Right lobe of liver (tissue), 6 donors: ENCODE data around the gene RBM6. TPM values are rescaled to one million over a fixed set of nuclear protein-coding genes. Genes with fewer than 3 reads are reported as not detected.

ENCODE experiments used
- ATAC-seq, 4 donors: fragments of 200-7000 bp; cut with Tn5 transposase; one replicate each; pipeline ENCODE4 v1.9.1; 2020; ENCODE audit warnings: mild to moderate bottlenecking in 4 of 4, moderate library complexity in 4 of 4
- DNase-seq, 3 donors: peaks; one replicate each; pipeline ENCODE4 v3.0.0-alpha.2; 2020
- H3K27ac ChIP-seq, 3 donors: fragments of 200-600 bp; one replicate each; pipeline ENCODE4 v1.8.0; 2022
- H3K27me3 ChIP-seq, 2 donors: fragments of 200-600 bp; one replicate each; pipeline ENCODE4 v1.8.0; 2022
- H3K36me3 ChIP-seq, 4 donors: fragments of 200-600 bp; sonication (generic) in 1 of 4; one replicate each; pipeline versions ENCODE4 v1.5.1 to v1.8.0; 2017 to 2022; ENCODE audit warnings: control low read depth in 1 of 4
- H3K4me1 ChIP-seq, 4 donors: fragments of 200-600 bp; sonication (generic) in 1 of 4; one replicate each; pipeline versions ENCODE4 v1.5.1 to v1.8.0; 2017 to 2022; ENCODE audit warnings: control low read depth in 1 of 4
- H3K4me3 ChIP-seq, 3 donors: fragments of 200-600 bp; one replicate each; pipeline ENCODE4 v1.8.0; 2022
- H3K9me3 ChIP-seq, 4 donors: fragments of 200-600 bp; sonication (generic) in 1 of 4; one replicate each; pipeline versions ENCODE4 v1.5.1 to v1.8.0; 2017 to 2022; ENCODE audit warnings: control low read depth in 1 of 4
- POLR2A ChIP-seq: fragments of 450-650 bp; IDR thresholded peaks from one replicate; pipeline ENCODE4 v1.6.1; 2017; ENCODE audit warnings: antibody characterized with exemption, mild to moderate bottlenecking
- WGBS: methylation state at CpG from one replicate; pipeline ENCODE4 v1.1.6; 2018; ENCODE audit warnings: low coverage, low lambda C conversion rate; ENCODE audit not compliant: insufficient coverage; ENCODE audit errors: missing lambda C conversion rate; 5-methylcytosine and 5-hydroxymethylcytosine counted together
- intact Hi-C, 2 donors: fragments of 100-400 bp; cut with DNase I; formaldehyde crosslinking; loops; one replicate each; pipeline versions ENCODE4 v1.11.2 to v1.14.1; 2022
- total RNA-seq, 6 experiments: library from RNA; depleted of rRNA in 2 of 6; stranded (reverse); fragments of >200 nt in 2 of 6; fragmentation: NEBNext Ultra II Directional in 3 of 6; extraction: Animal tissue kit (Norgen Biotek cat#: 25700) in 3 of 6; gene quantifications; one replicate each; pipeline versions ENCODE4 v1.1.0 to v1.2.4, GENCODE V29; 2016 to 2023
- TF ChIP-seq, protein P1 (sequence below), 4 donors: fragments of 200-600 bp in 3 of 4; fragments of 450-650 bp in 1 of 4; IDR thresholded peaks; one replicate each; pipeline versions ENCODE4 v1.5.1 to v1.8.0; 2016 to 2022; ENCODE audit warnings: antibody characterized with exemption in 4 of 4, mild to moderate bottlenecking in 2 of 4
- donor health status: DM: no; HTN: yes; CAD: no.
- donor health status: DM: no; HTN: no; CAD: no.
- donor health status: DM: no; HTN: no; CAD: no.
- donor health status: DM: no; HTN: yes; CAD: no.
- donor health status: DM: no; HTN: yes; CAD: no.

The RBM6 gene
- total RNA-seq, 6 experiments from 2014 or later: 25.9 to 46.4 (median 32.9) TPM

DNA sequence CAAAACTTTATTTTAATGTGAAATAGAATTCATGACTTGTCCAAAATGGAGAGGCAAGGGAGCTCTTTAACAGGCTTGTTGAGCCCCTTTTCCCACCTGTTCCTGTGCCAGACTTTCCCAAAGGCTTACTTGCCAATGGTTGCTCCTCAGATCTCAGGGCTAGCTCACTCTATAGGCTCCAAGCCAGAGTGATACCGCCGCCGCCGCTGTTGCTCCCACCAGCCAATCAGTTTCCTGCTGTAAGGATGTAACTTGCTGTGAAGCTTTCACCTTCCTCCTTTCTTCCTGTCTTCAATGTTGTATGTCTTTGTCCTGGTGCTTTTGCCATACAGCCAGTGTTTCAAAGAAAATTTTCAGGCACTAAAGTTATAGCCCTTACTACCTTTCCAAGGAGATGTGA is 107.5 kb downstream of the RBM6 start:
- Histone ChIP-seq H3K27me3 (no peaks in the 10 kb centered on the region), H3K4me1 (no peaks in the 10 kb centered on the region), H3K4me3 (no peak overlapping the region), H3K9me3 (no peaks in the 10 kb centered on the region), H3K27ac (no peak overlapping the region), H3K36me3 (peaks cover 0 to 22% (median 5%) of the 10 kb centered on the region in 4 donors)
- ATAC-seq: no peak
- no peak for DNase-seq
- intact Hi-C loops: no loop called here
- no peak for TF ChIP-seq POLR2A
- TF ChIP-seq, protein P1, sequence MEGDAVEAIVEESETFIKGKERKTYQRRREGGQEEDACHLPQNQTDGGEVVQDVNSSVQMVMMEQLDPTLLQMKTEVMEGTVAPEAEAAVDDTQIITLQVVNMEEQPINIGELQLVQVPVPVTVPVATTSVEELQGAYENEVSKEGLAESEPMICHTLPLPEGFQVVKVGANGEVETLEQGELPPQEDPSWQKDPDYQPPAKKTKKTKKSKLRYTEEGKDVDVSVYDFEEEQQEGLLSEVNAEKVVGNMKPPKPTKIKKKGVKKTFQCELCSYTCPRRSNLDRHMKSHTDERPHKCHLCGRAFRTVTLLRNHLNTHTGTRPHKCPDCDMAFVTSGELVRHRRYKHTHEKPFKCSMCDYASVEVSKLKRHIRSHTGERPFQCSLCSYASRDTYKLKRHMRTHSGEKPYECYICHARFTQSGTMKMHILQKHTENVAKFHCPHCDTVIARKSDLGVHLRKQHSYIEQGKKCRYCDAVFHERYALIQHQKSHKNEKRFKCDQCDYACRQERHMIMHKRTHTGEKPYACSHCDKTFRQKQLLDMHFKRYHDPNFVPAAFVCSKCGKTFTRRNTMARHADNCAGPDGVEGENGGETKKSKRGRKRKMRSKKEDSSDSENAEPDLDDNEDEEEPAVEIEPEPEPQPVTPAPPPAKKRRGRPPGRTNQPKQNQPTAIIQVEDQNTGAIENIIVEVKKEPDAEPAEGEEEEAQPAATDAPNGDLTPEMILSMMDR (IDR thresholded peaks at IDR 0.05): no peak
- WGBS: 96% methylated on average over 4 of the region's 4 CpGs

DNA sequence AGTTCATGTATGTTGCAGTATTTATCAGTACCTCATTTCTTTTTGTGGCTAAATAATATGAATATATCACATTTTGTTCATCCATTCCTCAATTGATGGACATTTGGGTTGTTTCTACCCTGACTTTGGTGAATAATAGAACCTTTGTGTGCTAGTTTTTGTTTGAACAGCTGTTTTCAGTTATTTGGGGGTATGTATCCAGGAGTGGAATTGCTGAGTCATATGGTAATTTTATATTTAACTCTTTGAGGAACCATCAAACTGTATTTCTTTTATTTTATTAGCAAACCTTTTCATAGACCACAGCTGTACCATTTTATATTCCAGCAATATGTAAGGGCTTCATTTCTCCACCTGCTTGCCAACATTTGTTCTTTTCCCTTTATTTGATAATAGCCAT is 110.4 kb downstream of the RBM6 start:
- H3K36me3 ChIP-seq: peaks cover 0 to 35% (median 10%) of the 10 kb centered on the region in 4 donors
- no peak overlapping the region for H3K4me3 ChIP-seq
- DNase-seq (no peak), ATAC-seq (no peak)
- H3K27me3 ChIP-seq: no peaks in the 10 kb centered on the region
- TF ChIP-seq, protein P1 (IDR thresholded peaks at IDR 0.05): no peak
- TF ChIP-seq POLR2A: no peak
- H3K4me1 ChIP-seq: no peaks in the 10 kb centered on the region
- intact Hi-C loops: no loop called here
- no peaks in the 10 kb centered on the region for H3K9me3 ChIP-seq
- no peak overlapping the region for H3K27ac ChIP-seq

DNA sequence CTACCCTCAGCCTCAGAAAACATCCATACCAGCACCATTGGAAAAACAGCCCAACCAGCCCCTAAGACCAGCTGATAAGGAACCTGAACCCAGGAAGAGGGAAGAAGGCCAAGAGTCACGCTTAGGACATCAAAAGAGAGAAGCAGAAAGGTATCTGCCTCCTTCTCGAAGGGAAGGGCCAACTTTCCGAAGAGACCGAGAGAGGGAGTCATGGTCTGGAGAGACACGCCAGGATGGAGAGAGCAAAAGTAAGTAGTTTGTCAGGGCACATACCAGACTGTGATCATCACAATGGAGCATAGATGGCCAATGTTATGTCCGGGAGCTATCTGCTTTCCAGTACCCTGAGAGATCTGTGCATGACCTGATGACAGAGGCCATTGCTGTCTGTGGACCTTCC is 117.8 kb downstream of the RBM6 start:
- WGBS: 93% methylated on average over 4 of the region's 6 CpGs
- TF ChIP-seq, protein P1 (IDR thresholded peaks at IDR 0.05): no peak
- TF ChIP-seq POLR2A: no peak
- Histone ChIP-seq H3K4me1 (no peaks in the 10 kb centered on the region), H3K4me3 (no peak overlapping the region), H3K36me3 (peaks cover 0 to 66% (median 25%) of the 10 kb centered on the region in 4 donors), H3K27me3 (no peaks in the 10 kb centered on the region), H3K9me3 (no peaks in the 10 kb centered on the region), H3K27ac (no peak overlapping the region)
- intact Hi-C loops: no loop called here
- DNase-seq: no peak
- no peak for ATAC-seq

DNA sequence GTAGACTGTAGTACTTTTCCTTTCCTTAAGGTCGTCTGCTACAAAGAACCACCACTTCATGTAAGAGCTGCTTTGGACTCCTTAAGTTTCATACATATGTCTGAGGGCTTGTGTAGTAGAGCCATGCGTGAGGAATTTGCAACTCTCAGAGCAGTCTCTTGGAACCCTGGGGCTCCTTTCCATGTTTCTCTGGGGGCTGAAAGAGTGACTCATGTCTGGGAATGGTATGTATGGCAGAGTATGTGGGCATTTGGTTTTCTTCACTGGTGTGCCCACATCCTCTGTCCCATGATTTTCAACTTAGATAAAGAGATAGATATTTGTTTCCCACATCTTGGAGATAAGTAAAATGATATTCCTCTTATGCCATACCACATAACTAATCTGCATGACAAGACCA is 128.2 kb downstream of the RBM6 start:
- no peak overlapping the region for H3K27ac ChIP-seq
- WGBS: 100% methylated on average over 1 of the region's 2 CpGs
- no peak for ATAC-seq
- H3K4me3 ChIP-seq: no peak overlapping the region
- H3K27me3 ChIP-seq: no peaks in the 10 kb centered on the region
- peaks cover 0 to 94% (median 38%) of the 10 kb centered on the region in 4 donors for H3K36me3 ChIP-seq
- no peak for DNase-seq
- intact Hi-C loops: no loop called here
- H3K9me3 ChIP-seq: no peaks in the 10 kb centered on the region
- H3K4me1 ChIP-seq: no peaks in the 10 kb centered on the region
- TF ChIP-seq, protein P1 (IDR thresholded peaks at IDR 0.05): no peak
- no peak for TF ChIP-seq POLR2A

DNA sequence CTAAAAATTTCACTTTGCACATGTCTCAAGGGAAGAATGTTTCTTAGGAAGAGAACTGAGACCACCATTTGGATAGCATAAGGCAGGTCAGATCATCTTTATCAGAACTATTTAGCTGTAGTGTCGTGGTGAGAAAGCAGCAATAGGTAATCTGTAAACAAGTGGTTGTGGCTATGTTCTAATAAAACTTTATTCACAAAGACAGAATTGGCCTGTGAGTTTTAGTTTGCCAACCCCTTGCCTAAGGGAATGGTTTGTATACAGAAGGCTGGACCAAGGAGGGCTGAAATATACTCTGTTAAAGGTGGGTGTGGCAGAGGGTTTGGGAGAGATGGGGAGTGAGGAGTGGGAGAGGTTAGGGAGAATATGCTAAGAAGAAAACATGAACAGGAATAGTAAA is 138.1 kb downstream of the RBM6 start:
- Histone ChIP-seq H3K27me3 (no peaks in the 10 kb centered on the region), H3K36me3 (peaks cover 0 to 35% (median 8%) of the 10 kb centered on the region in 4 donors), H3K4me3 (no peak overlapping the region), H3K9me3 (no peaks in the 10 kb centered on the region), H3K4me1 (no peaks in the 10 kb centered on the region), H3K27ac (no peak overlapping the region)
- no peak for DNase-seq
- ATAC-seq: no peak
- TF ChIP-seq, protein P1 (IDR thresholded peaks at IDR 0.05): no peak
- intact Hi-C loops: no loop called here
- WGBS: 91% methylated on average over 1 of the region's 1 CpG
